Adipose tissue (tissue), 3 donors: ENCODE measurements around the gene NPR2. TPM values are rescaled to one million over a fixed set of nuclear protein-coding genes. Genes with fewer than 3 reads are reported as not detected.

Experiments used
- H3K27ac ChIP-seq: one replicate; pipeline ENCODE4 v1.5.1; 2013; ENCODE audit warnings: low read depth, low read length
- WGBS, 3 donors: extraction: QIAGEN DNeasy Blood & Tissue Kit; methylation state at CpG; one replicate each; pipeline ENCODE4 v1.1.7; 2013; 5-methylcytosine and 5-hydroxymethylcytosine counted together
- polyA plus RNA-seq, 3 donors: library from polyadenylated mRNA; stranded (reverse); fragments of 200-250 nt; gene quantifications; one replicate each; pipeline ENCODE4 v1.2.3, GENCODE V29; 2013
- donor health status: healthy with polysubstance abuse.
- donor health status: Bipolar disorder and iron deficiency.
- donor health status: healthy.

Gene NPR2
- polyA plus RNA-seq, 3 donors: 4.9 to 27.1 (median 18.3) TPM

DNA sequence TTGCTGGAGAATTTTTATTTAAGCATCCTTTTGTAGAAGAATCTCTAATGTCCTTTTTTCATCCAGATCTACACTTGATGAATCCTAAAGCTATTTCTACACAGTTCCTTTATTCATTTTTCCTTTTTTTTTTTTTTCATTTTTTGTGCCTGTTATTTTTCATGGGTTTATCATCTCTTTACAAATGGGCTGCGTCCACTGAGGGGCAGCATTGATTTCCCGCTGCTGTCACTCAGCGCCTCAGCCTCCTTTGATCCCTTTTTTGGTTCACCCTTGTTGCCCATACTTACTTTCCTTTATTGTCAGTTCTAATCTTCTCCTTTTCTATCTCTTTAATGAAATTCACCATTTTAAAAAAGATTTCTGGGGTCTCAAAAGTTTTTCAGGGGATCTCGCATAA is 31.6 kb upstream of the NPR2 start:
- 83 to 98% (median 97%) methylated on average over 4 of the region's 4 CpGs for WGBS, 3 donors
- H3K27ac ChIP-seq: no peak overlapping the region

GRCh38 chr9:35760651-35761050 is 30.7 kb upstream of the NPR2 start:
- WGBS, 3 donors: 43 to 53% (median 52%) methylated on average over 2 of the region's 2 CpGs
- H3K27ac ChIP-seq: no peak overlapping the region

GRCh38 chr9:35763181-35763580 is 28.2 kb upstream of the NPR2 start:
- H3K27ac ChIP-seq: no peak overlapping the region
- WGBS, 3 donors: 81 to 93% (median 88%) methylated on average over 2 of the region's 2 CpGs

DNA sequence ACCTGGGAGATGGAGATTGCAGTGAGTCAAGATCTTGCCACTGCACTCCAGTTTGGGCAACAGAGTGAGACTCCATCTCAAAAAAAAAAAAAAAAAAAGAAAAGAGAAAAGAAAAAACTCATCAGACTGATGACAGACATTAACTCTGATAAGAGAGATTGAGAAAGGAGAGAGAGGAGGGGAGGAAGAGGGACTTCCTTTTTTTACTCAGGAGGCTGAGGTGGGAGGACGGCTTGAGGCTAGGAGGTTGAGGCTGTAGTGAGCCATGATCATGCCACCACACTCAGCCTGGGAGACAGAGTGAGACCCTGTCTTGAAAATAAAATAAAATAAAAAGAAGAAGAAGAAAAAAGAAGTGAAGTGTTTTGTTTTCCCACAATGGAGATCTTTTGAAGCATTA is 27.6 kb upstream of the NPR2 start:
- no peak overlapping the region for H3K27ac ChIP-seq
- 90 to 96% (median 93%) methylated on average over 1 of the region's 1 CpG for WGBS, 3 donors

- WGBS, 3 donors: 84 to 91% (median 91%) methylated on average over 2 of the region's 2 CpGs
- H3K27ac ChIP-seq: no peak overlapping the region
These were observed 24.4 kb upstream of the NPR2 start for GRCh38 chr9:35766997-35767396.

- no peak overlapping the region for H3K27ac ChIP-seq
- WGBS, 3 donors: 90 to 100% (median 95%) methylated on average over 1 of the region's 1 CpG
These were observed 23.9 kb upstream of the NPR2 start for GRCh38 chr9:35767458-35767857.

DNA sequence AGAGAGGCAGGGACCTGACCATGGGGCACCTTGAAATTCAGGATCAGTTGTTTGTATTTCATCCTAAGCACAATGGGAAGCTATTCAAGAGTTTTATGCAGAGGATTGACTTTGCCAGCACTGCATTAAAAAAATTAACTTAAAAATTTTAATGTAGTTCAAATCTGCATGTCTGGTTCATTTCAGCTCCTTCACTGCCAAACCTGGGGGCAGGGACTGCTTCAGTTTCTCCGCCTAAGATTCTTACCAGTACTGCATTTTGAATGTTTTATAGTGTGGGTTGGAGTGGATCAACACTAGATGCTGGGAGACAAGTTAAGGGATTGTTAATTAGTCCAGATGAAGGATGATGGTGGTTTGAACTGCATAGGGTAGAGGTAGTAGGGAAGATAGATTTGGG is 21.6 kb upstream of the NPR2 start:
- no peak overlapping the region for H3K27ac ChIP-seq
- WGBS, 3 donors: 90 to 100% (median 94%) methylated on average over 1 of the region's 1 CpG

DNA sequence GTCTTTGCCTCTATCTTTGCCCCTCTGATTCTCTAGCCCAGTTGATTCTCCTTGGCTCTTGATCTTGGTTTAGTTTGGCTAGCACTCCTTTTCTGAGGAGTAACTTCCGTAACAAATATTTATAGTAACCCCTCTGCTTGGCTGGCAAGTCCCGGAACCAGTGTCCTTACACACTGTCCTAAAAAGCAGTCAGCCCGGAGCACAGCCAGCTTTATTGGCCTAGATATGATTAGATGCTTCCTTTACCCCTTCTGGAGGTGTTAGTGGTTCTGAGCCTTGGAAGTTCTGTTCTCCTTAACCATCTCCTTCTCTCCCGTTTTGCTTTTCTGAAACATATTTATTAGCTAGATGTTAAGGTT is 20.3 kb upstream of the NPR2 start:
- H3K27ac ChIP-seq: no peak overlapping the region
- 11 to 14% (median 13%) methylated on average over 4 of the region's 4 CpGs for WGBS, 3 donors

DNA sequence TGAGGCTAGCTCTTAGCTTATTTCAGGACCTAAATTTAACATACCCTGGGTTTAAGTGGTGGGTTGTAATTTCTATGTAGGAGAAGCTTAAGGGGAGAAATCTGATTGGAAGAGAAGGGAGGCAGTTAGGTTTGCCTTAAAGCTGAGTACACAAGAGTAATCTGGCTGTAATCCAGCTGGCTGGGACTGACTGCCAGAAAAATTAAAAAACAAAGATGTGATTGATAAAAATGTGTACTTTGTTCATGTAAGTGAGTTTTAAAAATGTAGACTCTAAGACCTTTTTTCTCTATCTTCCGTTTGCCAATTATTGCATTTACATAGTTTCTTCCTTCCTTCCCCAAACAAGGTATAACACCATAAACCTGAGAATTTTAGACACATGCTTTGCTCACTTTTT is 19.9 kb upstream of the NPR2 start:
- WGBS, 3 donors: 8 to 26% (median 16%) methylated on average over 1 of the region's 1 CpG
- no peak overlapping the region for H3K27ac ChIP-seq

DNA sequence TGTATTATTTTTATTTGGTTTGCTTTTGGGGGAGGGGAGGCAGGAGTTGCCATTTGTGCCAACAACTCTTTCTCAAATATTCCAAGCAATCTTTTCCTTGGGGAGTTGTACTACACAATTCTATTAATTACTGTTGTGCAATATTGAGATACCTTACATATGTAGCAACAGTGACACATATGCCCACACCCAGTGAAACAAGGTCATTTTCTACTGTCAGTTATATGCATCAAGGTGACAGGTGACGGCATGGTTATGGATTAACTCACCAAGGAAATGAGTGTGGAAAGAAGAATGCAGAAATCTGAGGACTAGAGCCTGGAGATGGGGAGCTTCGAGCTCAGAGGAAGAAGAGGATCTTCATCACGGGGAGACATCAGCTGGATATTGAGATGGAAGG is 19.4 kb upstream of the NPR2 start:
- no peak overlapping the region for H3K27ac ChIP-seq
- 45 to 75% (median 63%) methylated on average over 3 of the region's 3 CpGs for WGBS, 3 donors

DNA sequence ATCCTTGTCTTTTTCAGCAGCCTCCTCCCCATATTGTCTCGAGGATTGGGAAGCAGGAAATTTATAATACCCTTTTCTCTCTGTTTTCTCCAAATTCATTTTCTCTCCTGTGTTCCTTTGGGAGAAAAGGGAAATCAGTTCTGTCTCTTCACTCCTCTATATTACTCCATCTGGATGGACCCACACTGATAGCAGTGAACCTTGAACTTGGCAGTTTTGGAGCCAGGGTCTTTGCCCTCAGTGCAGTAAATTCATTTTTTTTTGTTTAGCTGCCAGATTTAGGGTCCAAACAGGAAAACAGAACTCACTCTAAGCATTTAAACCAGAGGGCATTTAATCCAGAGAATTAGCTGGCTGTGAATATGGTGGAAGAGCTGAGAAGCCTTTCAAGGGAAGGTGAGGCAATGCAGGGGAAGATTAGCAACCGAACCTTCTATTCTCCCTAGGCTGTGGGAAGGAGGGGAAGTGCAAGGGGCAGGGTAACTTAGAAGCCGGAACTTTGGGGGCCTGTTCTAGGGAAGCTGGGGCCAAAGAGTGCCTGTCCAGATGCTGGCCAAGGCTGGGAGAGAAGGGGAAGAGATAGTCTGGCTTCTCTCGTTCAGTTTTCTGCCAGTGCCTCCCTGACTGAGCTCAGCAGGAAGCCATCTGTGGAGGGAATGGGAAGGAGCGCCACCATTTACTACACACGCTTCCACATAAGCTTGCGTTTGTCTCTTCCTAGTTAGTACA is 16.3 kb upstream of the NPR2 start:
- WGBS, 3 donors: 38 to 78% (median 43%) methylated on average over 7 of the region's 7 CpGs
- no peak overlapping the region for H3K27ac ChIP-seq

DNA sequence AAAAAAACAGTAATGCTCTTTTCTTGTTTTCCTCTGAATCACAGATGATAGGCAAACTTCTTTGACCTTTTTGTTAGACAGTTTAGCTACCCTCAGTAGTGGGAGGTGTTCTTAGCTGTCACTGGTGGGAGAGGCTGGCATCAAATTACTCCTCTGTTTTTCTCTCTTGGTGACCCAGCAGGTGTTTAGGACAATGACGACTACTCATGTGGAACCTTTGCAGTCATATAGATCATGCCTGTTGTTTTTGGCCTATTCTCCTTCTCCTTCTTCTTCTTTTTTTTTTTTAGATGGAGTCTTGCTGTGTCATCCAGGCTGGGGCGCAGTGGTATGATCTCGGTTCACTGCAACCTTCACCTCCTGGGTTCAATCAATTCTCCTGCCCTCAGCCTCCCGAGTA is 15.4 kb upstream of the NPR2 start:
- 74 to 83% (median 76%) methylated on average over 4 of the region's 4 CpGs for WGBS, 3 donors
- no peak overlapping the region for H3K27ac ChIP-seq

GRCh38 chr9:35778496-35778895 is 12.9 kb upstream of the NPR2 start:
- no peak overlapping the region for H3K27ac ChIP-seq
- 89 to 95% (median 90%) methylated on average over 3 of the region's 3 CpGs for WGBS, 3 donors

- no peak overlapping the region for H3K27ac ChIP-seq
- 57 to 85% (median 80%) methylated on average over 2 of the region's 2 CpGs for WGBS, 3 donors
These were observed 10.3 kb upstream of the NPR2 start for GRCh38 chr9:35781066-35781465.

GRCh38 chr9:35783418-35783817 is 8.0 kb upstream of the NPR2 start:
- no peak overlapping the region for H3K27ac ChIP-seq

DNA sequence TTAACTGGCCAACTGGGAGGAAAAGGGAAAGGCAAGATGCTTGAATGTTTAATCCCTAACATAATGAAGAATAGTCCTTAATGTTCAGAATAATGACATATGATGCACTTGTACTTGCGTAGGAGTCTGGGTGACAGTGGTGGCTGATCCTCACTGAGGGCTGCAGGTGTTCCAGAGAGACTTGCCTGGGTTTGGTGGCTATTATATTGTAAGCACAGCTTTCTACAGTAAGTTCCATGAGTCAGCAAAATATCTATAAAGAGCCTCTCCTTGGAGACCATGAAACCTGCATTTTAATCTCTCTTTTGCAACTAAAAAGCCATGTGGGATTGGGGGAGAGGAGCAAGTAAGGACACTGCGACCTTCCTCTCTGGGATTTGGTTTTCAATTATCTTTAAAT is 1.9 kb upstream of the NPR2 start:
- H3K27ac ChIP-seq: no peak overlapping the region
- 92 to 100% (median 95%) methylated on average over 2 of the region's 2 CpGs for WGBS, 3 donors

DNA sequence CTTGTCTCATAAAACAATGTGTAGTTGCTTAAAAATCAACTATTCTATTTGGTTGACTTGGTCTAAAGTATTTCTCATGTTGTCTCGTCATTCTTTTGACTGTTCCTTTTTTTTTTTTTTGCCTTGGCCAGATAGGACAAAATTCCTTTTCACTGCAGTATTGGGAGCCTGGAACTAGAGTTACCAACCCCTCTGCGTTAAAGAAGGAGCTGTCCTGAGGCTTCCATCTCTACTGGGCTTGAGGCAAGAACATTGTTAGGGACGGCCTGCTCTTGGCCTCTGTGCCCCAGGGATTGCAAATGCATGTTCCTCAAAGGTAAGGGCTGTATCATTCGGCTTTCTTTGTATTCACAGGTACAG is 1.4 kb upstream of the NPR2 start:
- WGBS, 3 donors: 31 to 38% (median 37%) methylated on average over 4 of the region's 4 CpGs
- no peak overlapping the region for H3K27ac ChIP-seq

GRCh38 chr9:35790385-35791296 is 750 bp upstream of the NPR2 start:
- WGBS, 3 donors: 38 to 49% (median 38%) methylated on average over 37 of the region's 37 CpGs
- H3K27ac ChIP-seq: no peak overlapping the region

- 80 to 88% (median 82%) methylated on average over 32 to 34 of the region's 34 CpGs for WGBS, 3 donors
- no peak overlapping the region for H3K27ac ChIP-seq
These were observed 828 bp downstream of the NPR2 start for GRCh38 chr9:35792024-35792813.
